Thyroid gland (tissue), 4 donors: ENCODE data around the gene RAB11A. TPM values are rescaled to one million over a fixed set of nuclear protein-coding genes. Genes with fewer than 3 reads are reported as not detected.

Experiments
- DNase-seq, 2 donors: peaks; one replicate each; pipeline ENCODE4 v3.0.0-alpha.2; 2019
- H3K27ac ChIP-seq, 3 donors: fragments of 200-600 bp; sonication (generic); 1 replicate in 2 of 3; 2 replicates in 1 of 3; pipeline ENCODE4 v1.5.1; 2016 to 2019; ENCODE audit warnings: mild to moderate bottlenecking in 1 of 3, moderate library complexity in 1 of 3
- H3K27me3 ChIP-seq: fragments of 200-600 bp; sonication (generic); one replicate; pipeline ENCODE4 v1.5.1; 2019
- H3K36me3 ChIP-seq, 2 donors: fragments of 200-600 bp; sonication (generic); one replicate each; pipeline ENCODE4 v1.5.1; 2016 to 2019
- H3K4me1 ChIP-seq, 2 donors: fragments of 200-600 bp; sonication (generic); one replicate each; pipeline ENCODE4 v1.5.1; 2017 to 2019
- H3K4me3 ChIP-seq, 3 donors: fragments of 200-600 bp; sonication (generic); replicated peaks in 1 of 3; 1 replicate in 2 of 3; 2 replicates in 1 of 3; pipeline ENCODE4 v1.5.1; 2016; ENCODE audit warnings: mild to moderate bottlenecking in 1 of 3
- H3K9me3 ChIP-seq: fragments of 200-600 bp; sonication (generic); one replicate; pipeline ENCODE4 v1.5.1; 2017
- POLR2A ChIP-seq, 2 donors: fragments of 450-650 bp; IDR thresholded peaks; one replicate each; pipeline ENCODE4 v1.6.1; 2017; ENCODE audit warnings: antibody characterized with exemption in 2 of 2, mild to moderate bottlenecking in 2 of 2, moderate library complexity in 1 of 2
- WGBS, 2 donors: methylation state at CpG; one replicate each; pipeline ENCODE4 v1.1.5; 2017; 5-methylcytosine and 5-hydroxymethylcytosine counted together
- intact Hi-C: fragments of 100-400 bp; cut with DNase I; formaldehyde crosslinking; loops from one replicate; pipeline ENCODE4 v1.15.1; 2023
- total RNA-seq, 4 donors: library from RNA; depleted of rRNA; stranded (reverse); fragments of >200 nt; gene quantifications; one replicate each; pipeline ENCODE4 v1.2.3, GENCODE V29; 2016
- TF ChIP-seq, protein P1 (sequence below), 6 experiments: fragments of 200-600 bp in 3 of 6; fragments of 450-650 bp in 3 of 6; sonication (generic) in 3 of 6; IDR thresholded peaks; one replicate each; pipeline ENCODE4 v1.5.1; 2016 to 2019; ENCODE audit warnings: antibody characterized with exemption in 6 of 6, mild to moderate bottlenecking in 2 of 6, inconsistent platforms in 1 of 6, moderate library complexity in 1 of 6

The RAB11A gene
- total RNA-seq, 4 donors from 2014 or later = 201 to 369 (median 280) TPM

GRCh38 chr15:65829130-65829764, 40.0 kb upstream of the RAB11A start:
- Histone ChIP-seq H3K4me3 (no peak overlapping the region), H3K27ac (peak overlapping the region in 1 of 3 donors; percentile 36), H3K9me3 (no peaks in the 10 kb centered on the region), H3K36me3 (no peaks in the 10 kb centered on the region), H3K4me1 (peaks cover 28 to 46% of the 10 kb centered on the region in 2 donors), H3K27me3 (no peaks in the 10 kb centered on the region)
- WGBS, 2 donors = 57 to 66% methylated on average over 7 of the region's 7 CpGs
- TF ChIP-seq, protein P1, sequence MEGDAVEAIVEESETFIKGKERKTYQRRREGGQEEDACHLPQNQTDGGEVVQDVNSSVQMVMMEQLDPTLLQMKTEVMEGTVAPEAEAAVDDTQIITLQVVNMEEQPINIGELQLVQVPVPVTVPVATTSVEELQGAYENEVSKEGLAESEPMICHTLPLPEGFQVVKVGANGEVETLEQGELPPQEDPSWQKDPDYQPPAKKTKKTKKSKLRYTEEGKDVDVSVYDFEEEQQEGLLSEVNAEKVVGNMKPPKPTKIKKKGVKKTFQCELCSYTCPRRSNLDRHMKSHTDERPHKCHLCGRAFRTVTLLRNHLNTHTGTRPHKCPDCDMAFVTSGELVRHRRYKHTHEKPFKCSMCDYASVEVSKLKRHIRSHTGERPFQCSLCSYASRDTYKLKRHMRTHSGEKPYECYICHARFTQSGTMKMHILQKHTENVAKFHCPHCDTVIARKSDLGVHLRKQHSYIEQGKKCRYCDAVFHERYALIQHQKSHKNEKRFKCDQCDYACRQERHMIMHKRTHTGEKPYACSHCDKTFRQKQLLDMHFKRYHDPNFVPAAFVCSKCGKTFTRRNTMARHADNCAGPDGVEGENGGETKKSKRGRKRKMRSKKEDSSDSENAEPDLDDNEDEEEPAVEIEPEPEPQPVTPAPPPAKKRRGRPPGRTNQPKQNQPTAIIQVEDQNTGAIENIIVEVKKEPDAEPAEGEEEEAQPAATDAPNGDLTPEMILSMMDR (IDR thresholded peaks at IDR 0.05) = peak in 5 of 6 experiments; percentile 30 to 66 (median 49)
- TF ChIP-seq POLR2A (IDR thresholded peaks at IDR 0.05) = no peak
- no peak for DNase-seq
- intact Hi-C loops = loop anchor here (10.0 kb wide), 1 partner anchor 194 kb away; no protein-coding TSS in a partner anchor

DNA sequence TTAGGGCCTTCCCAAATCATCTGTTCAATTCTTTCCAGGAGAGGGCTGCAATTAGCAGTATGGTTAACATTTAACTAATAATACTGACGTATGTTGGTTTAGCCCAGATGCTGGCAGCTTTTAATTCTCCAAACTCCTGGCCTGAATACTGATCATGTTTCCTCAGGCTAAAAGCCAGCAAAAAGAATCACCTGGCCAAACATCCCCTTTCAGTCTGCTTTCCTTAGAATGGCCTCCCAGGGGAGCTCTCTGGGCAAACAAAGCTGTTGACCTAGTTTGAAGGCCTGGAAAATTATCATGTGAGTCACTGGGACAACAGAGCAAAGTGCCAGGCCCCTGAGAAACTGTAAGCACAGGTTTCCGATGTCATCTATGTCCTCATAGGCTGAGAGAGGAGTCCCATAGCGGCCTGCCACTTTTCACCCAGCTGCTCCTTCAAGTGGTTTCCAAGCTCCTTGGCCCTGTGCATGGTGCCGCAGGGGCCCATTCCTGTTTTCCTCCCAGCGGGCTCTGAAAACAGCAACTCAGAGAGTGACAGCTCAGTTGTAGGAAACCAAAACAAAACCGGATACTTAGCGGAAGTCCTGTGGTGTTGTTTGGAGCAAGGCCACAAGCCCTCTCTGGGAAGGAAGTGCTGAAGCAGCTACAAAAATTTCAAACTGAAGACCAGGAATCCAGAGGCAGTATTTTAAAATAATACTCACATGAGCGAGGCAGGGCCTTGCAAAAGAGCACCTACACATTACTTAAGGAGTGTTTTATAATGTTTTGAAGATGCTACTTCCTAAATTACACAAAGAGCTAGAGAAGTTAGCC, 36.5 kb upstream of the RAB11A start:
- TF ChIP-seq POLR2A (IDR thresholded peaks at IDR 0.05) = peak in 1 of 2 donors; percentile 38
- TF ChIP-seq, protein P1 (IDR thresholded peaks at IDR 0.05) = peak in 1 of 6 experiments; percentile 6
- peak; percentile 96 to 97 for DNase-seq
- Histone ChIP-seq H3K9me3 (no peaks in the 10 kb centered on the region), H3K4me1 (peaks cover 55 to 67% of the 10 kb centered on the region in 2 donors), H3K36me3 (no peaks in the 10 kb centered on the region), H3K27ac (peak overlapping the region; percentile 84 to 91 (median 90)), H3K27me3 (no peaks in the 10 kb centered on the region), H3K4me3 (no peak overlapping the region)
- intact Hi-C loops = no loop called here
- 2 to 4% methylated on average over 6 to 8 of the region's 8 CpGs for WGBS, 2 donors

DNA sequence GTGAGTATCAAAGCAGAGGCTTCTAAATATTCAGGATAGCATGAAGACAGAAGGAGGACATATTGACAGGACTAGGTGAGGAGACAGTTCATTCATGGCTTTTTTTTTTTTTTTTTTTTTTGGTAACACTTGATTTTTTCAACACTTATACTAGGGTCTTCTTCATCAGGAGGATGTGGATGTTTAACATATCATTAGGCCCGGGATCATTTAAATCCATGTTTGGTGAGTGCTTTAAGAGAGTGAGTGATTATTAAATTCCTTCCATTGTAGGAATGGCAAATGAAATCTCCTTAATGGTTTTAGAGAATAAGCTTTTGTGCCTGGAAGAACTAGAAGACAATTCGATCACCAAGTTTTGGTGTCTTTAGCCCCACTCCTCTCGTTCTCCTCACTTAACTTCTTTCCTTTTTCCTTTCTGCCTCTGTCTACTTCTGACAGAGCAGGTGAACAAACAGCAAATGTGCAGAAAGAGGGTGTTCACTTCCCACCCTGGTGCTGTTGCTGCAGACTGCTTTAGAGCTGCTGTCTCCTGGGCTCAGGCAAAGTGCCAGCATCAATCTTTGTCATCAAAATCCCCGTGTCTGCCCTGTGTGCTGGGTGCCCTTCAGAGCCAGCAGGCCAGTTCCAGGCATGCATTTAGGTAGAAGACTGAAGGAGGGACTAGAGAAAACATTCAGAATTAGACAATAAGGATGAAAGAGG, 35.6 kb upstream of the RAB11A start:
- peak; percentile 51 to 65 for DNase-seq
- H3K36me3 ChIP-seq = no peaks in the 10 kb centered on the region
- H3K4me3 ChIP-seq = no peak overlapping the region
- H3K27ac ChIP-seq = peak overlapping the region; percentile 84 to 91 (median 90)
- H3K27me3 ChIP-seq = no peaks in the 10 kb centered on the region
- intact Hi-C loops = no loop called here
- WGBS, 2 donors = 42 to 46% methylated on average over 4 of the region's 4 CpGs
- H3K4me1 ChIP-seq = peaks cover 58 to 71% of the 10 kb centered on the region in 2 donors
- H3K9me3 ChIP-seq = no peaks in the 10 kb centered on the region
- TF ChIP-seq, protein P1 (IDR thresholded peaks at IDR 0.05) = no peak
- no peak for TF ChIP-seq POLR2A (IDR thresholded peaks at IDR 0.05)

DNA sequence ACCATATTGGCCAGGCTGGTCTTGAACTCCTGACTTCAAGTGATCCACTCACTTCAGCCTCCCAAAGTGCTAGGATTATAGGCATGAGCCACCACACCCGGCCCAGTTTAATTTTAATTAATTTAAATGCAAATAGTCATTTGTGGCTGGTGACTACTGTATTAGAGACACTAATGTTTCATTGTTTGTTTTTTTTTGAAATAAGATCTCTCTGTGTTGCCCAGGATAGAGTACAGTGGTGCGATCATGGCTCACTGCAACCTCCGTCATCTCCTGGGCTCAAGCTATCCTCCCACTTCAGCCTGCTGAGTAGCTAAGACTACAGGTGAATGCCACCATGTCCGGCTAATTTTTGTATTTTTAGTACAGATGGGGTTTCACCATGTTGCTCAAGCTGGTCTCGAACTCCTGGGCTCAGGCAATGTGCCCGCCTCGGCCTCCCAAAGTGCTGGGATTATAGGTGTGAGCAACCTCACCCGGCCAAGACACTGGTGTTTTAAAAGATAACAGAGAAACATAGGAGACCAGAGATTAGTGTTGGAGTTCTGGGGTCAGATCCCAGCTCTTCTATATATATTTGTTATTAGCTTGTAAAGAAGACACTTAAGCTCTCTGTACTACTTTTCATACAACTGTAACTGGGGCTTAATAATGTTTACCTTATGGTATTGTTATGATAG, 34.5 kb upstream of the RAB11A start:
- TF ChIP-seq, protein P1 (IDR thresholded peaks at IDR 0.05) = no peak
- TF ChIP-seq POLR2A (IDR thresholded peaks at IDR 0.05) = no peak
- H3K27me3 ChIP-seq = no peaks in the 10 kb centered on the region
- DNase-seq = no peak
- H3K36me3 ChIP-seq = no peaks in the 10 kb centered on the region
- no peak overlapping the region for H3K4me3 ChIP-seq
- peaks cover 58 to 65% of the 10 kb centered on the region in 2 donors for H3K4me1 ChIP-seq
- peak overlapping the region; percentile 84 to 91 (median 90) for H3K27ac ChIP-seq
- H3K9me3 ChIP-seq = no peaks in the 10 kb centered on the region
- 84 to 86% methylated on average over 8 of the region's 8 CpGs for WGBS, 2 donors
- intact Hi-C loops = no loop called here
